IMR-90 (cell line): ENCODE results near the gene BMP8A.

ENCODE experiments used
- CTCF ChIP-seq: conservative IDR thresholded peaks from 2 replicates; pipeline ENCODE4 v1.5.1; 2012; ENCODE audit warnings: mild to moderate bottlenecking, low read depth, low read length, improper control_type of control experiment
- ELK1 ChIP-seq: fragments of 150-350 bp; IDR thresholded peaks from 2 replicates; pipeline ENCODE4 v1.6.1; 2016; ENCODE audit warnings: low read depth, mild to moderate bottlenecking, low read length, moderate library complexity, borderline replicate concordance
- POLR2A ChIP-seq: IDR thresholded peaks from 2 replicates; pipeline ENCODE4 v1.6.1; 2012; ENCODE audit warnings: mild to moderate bottlenecking, low read depth, low read length
- RAD21 ChIP-seq: IDR thresholded peaks from 2 replicates; pipeline ENCODE4 v1.6.1; 2012; ENCODE audit warnings: low read length, improper control_type of control experiment
- RFX5 ChIP-seq: IDR thresholded peaks from 2 replicates; pipeline ENCODE4 v1.8.0; 2012; ENCODE audit warnings: low read depth, mild to moderate bottlenecking, low read length, moderate library complexity
- SMC3 ChIP-seq: fragments of 150-350 bp; IDR thresholded peaks from 2 replicates; pipeline ENCODE4 v1.6.1; 2016; ENCODE audit warnings: low read depth, mild to moderate bottlenecking, antibody characterized with exemption, low read length, moderate library complexity
- USF2 ChIP-seq: fragments of 150-350 bp; IDR thresholded peaks from 2 replicates; pipeline ENCODE4 v1.6.1; 2017; ENCODE audit warnings: mild to moderate bottlenecking, antibody characterized with exemption, low read length, low read depth

GRCh38 chr1:39509360-39510009 is 18.0 kb downstream of the BMP8A start:
- TF ChIP-seq ELK1: no peak
- no peak for TF ChIP-seq CTCF
- no peak for TF ChIP-seq SMC3
- no peak for TF ChIP-seq POLR2A
- TF ChIP-seq USF2: no peak
- TF ChIP-seq RFX5: no peak
- TF ChIP-seq RAD21: no peak
